ENCODE results near the gene MBP. TPM values are rescaled to one million over a fixed set of nuclear protein-coding genes. Genes with fewer than 3 reads are reported as not detected.

MBP gene
- total RNA-seq, 1 donor from 2014 or later: 14.5 TPM

DNA sequence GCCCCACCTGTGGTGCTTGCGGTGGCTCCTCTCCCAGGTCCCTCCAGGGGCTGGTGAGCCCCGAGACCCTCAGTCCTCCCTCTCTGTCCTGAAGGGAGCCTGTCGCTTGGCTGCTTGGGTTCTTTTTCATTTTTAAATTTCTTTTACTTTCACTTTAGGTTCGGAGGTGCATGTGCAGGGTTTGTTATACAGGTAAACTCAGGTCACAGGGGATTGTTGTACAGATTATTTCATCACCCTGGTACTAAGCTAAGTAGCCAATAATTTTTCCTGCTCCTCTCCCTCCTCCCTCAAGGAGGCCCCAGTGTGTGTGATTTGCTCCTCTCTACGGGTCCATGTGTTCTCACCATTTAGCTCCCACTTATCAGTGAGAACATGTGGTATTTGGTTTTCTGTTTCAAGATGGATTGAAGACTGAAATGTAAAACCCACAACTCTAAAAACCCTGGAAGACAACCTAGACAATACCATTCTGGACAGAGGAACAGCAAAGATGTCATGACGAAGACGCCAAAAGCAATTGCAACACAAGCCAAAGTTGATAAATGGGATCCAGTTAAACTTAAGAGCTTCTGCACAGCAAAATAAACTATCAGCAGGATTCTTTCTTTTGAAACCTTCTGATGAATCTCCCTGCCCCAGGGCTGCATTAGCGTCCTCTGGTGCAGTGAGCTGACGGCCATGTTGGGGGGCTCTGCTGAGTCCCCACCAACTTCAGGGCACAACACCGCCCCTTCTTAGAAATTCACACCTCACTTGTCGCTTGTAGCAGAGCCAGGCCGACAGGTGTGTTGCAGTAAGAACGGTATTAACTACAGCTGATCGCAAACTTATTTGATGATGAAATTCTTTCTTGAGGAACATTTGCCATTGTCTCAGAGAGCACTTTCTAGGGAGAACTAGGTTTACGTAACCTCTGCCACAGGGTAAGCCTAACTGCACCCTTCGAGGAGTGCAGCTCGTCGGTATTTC lies 174.9 kb downstream of the MBP start:
- TF ChIP-seq, protein P1, sequence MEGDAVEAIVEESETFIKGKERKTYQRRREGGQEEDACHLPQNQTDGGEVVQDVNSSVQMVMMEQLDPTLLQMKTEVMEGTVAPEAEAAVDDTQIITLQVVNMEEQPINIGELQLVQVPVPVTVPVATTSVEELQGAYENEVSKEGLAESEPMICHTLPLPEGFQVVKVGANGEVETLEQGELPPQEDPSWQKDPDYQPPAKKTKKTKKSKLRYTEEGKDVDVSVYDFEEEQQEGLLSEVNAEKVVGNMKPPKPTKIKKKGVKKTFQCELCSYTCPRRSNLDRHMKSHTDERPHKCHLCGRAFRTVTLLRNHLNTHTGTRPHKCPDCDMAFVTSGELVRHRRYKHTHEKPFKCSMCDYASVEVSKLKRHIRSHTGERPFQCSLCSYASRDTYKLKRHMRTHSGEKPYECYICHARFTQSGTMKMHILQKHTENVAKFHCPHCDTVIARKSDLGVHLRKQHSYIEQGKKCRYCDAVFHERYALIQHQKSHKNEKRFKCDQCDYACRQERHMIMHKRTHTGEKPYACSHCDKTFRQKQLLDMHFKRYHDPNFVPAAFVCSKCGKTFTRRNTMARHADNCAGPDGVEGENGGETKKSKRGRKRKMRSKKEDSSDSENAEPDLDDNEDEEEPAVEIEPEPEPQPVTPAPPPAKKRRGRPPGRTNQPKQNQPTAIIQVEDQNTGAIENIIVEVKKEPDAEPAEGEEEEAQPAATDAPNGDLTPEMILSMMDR (conservative IDR thresholded peaks at IDR 0.05): no peak
- peaks cover 32% of the 10 kb centered on the region for H3K4me1 Mint-ChIP-seq (ENCODE audit: unreplicated experiment)
- no peak for DNase-seq (ENCODE audit: extremely low spot score, unreplicated experiment)
- H3K9me3 Mint-ChIP-seq: no peaks in the 10 kb centered on the region
- H3K27ac Mint-ChIP-seq: peak overlapping the region; percentile 75
- H3K27me3 Mint-ChIP-seq: no peaks in the 10 kb centered on the region
- peaks cover 44% of the 10 kb centered on the region for H3K36me3 Mint-ChIP-seq
- peak overlapping the region; percentile 77 for H3K4me3 Mint-ChIP-seq

DNA sequence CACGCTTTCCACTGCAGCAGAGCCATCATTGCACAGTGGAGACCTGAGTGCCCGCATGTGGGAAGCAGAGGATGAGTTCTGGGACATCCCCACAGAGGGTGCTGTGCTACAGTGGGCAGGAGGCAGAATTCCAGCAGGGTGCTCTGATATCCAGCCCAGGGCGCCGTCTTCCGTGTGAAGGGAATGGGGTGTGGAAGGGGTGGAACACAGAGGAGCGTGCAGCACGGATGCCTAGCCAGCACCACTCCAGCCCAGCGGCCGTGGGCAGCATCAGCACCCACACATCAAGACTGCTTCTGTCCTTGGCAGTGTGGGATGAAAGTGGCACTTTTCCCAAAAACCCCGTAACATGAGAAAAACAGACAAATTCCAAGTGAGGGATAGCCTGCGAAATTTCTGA lies 175.9 kb downstream of the MBP start:
- Mint-ChIP-seq H3K27ac (no peak overlapping the region), H3K27me3 (no peaks in the 10 kb centered on the region), H3K4me3 (no peak overlapping the region), H3K9me3 (no peaks in the 10 kb centered on the region), H3K4me1 (ENCODE audit: unreplicated experiment) (peaks cover 34% of the 10 kb centered on the region), H3K36me3 (peaks cover 37% of the 10 kb centered on the region)
- no peak for DNase-seq (ENCODE audit: extremely low spot score, unreplicated experiment)
- TF ChIP-seq, protein P1 (conservative IDR thresholded peaks at IDR 0.05): no peak

DNA sequence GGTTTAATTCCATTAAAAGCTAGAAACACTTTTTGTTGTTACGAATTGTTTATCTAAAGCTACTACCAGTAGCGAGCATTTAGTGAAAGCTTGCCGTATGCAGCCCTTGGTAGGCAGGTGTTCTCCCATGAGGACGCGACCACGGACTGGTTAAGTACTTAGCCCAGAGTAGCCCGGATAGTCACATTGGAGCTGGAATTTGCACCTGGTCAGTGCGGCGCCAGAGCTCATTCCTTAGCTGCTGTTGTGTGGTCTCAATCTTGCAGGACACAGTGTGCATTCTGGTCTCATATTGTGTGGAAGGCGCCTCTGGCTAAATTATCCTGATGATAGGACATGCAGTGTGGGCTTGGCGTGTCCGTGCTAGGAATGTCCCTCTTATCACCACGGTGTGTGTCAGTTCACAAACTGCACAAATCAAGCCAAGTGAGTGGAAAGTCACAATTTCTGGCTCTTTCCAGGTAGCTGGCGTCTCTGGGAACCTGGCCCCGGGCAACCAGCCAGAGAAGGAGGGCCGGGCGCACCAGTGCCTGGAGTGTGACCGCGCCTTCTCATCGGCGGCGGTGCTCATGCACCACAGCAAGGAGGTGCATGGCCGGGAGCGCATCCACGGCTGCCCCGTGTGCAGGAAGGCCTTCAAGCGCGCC lies 176.9 kb downstream of the MBP start:
- no peak for DNase-seq (ENCODE audit: extremely low spot score, unreplicated experiment)
- H3K4me3 Mint-ChIP-seq: no peak overlapping the region
- no peak overlapping the region for H3K27ac Mint-ChIP-seq
- peaks cover 40% of the 10 kb centered on the region for H3K4me1 Mint-ChIP-seq (ENCODE audit: unreplicated experiment)
- no peaks in the 10 kb centered on the region for H3K27me3 Mint-ChIP-seq
- no peaks in the 10 kb centered on the region for H3K9me3 Mint-ChIP-seq
- TF ChIP-seq, protein P1 (conservative IDR thresholded peaks at IDR 0.05): no peak
- peaks cover 36% of the 10 kb centered on the region for H3K36me3 Mint-ChIP-seq

DNA sequence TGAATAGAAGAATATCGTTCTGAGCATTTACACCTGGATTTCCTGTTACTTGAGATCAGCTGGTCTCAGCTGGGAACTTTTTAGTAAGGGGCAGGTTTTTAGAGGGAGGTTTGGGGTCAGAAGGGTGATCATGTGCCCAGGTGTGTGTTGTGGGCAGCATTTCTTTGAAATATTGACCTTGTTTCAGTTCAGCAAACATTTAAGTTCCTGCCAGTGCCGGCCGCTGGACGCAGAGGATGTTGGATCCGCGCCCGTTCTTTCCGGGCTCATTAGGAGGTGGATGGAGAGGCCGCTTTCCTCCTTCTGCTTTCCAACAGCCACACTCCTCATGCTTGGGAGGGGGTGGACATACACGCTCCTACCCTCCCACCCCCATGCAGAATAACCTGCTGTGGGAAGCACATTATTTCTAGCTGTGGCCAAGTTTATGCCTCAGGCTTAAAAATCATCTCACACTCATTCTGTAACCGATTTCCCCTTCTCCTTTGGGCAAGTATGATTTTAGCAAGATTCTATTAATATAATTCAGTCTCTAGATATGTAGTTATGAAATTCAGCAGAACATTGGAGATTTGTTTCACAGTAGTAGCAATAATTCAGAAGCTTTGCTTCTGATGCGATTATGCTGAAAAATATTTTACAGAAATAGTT lies 178.9 kb downstream of the MBP start:
- H3K4me3 Mint-ChIP-seq: peak overlapping the region; percentile 19
- peak overlapping the region; percentile 54 for H3K27ac Mint-ChIP-seq
- H3K27me3 Mint-ChIP-seq: no peaks in the 10 kb centered on the region
- TF ChIP-seq, protein P1 (conservative IDR thresholded peaks at IDR 0.05): no peak
- peaks cover 32% of the 10 kb centered on the region for H3K36me3 Mint-ChIP-seq
- H3K9me3 Mint-ChIP-seq: no peaks in the 10 kb centered on the region
- H3K4me1 Mint-ChIP-seq (ENCODE audit: unreplicated experiment): peaks cover 34% of the 10 kb centered on the region
- DNase-seq (ENCODE audit: extremely low spot score, unreplicated experiment): no peak

DNA sequence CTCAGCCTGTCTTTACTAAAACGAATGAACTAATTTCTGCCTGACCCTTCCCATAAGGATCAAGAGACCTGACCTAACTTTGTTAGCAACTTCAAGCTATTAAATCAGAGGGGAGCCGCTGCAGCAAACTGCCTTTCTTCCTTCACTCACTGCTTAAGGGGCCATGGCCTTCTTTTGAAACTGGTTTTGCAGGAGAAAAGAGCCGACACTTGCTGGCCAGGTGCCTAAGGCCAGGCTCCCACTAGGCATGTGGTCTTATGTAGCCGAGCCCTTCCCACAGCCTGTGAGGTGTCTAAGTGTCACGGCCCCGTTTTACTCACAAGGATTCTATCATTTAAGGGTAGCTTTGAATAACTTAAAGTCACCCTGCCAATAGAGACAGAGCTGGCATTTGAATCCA lies 179.4 kb downstream of the MBP start:
- peak overlapping the region; percentile 54 for H3K27ac Mint-ChIP-seq
- H3K27me3 Mint-ChIP-seq: no peaks in the 10 kb centered on the region
- peaks cover 33% of the 10 kb centered on the region for H3K4me1 Mint-ChIP-seq (ENCODE audit: unreplicated experiment)
- no peak for DNase-seq (ENCODE audit: extremely low spot score, unreplicated experiment)
- no peaks in the 10 kb centered on the region for H3K9me3 Mint-ChIP-seq
- peaks cover 36% of the 10 kb centered on the region for H3K36me3 Mint-ChIP-seq
- peak overlapping the region; percentile 39 for H3K4me3 Mint-ChIP-seq
- TF ChIP-seq, protein P1 (conservative IDR thresholded peaks at IDR 0.05): no peak
